Effector CD4-positive, alpha-beta T cell (primary cell): ENCODE measurements around the gene BMP10. TPM values are rescaled to one million over a fixed set of nuclear protein-coding genes. Genes with fewer than 3 reads are reported as not detected.
A peak's percentile ranks its signal among the peaks of the same experiment; 100 is the strongest.
"Not testable (repeated sequence)": the region's sequence is repeated elsewhere in the genome, so short reads cannot be mapped to it uniquely, and the experiment has no call there.

ENCODE experiments used
- DNase-seq: peaks from one replicate; pipeline ENCODE4 v3.0.0-alpha.2; 2020
- total RNA-seq: gene quantifications from one replicate; lab custom pipeline; 2026; lab: John Stamatoyannopoulos, UW

Gene BMP10
- not detected for total RNA-seq

GRCh38 chr2:68871159-68871764, at the start of gene BMP10:
BMP10 (minus strand) TSS chr2:68871397; CDS start chr2:68871358, 39 bp downstream.
- no peak for DNase-seq

GRCh38 chr2:68920481-68921170, 49.4 kb upstream of the BMP10 start:
- no peak for DNase-seq

- DNase-seq: no peak
Observed at GRCh38 chr2:68918497-68918896, 47.3 kb upstream of the BMP10 start.

GRCh38 chr2:68917034-68917718, 46.0 kb upstream of the BMP10 start:
- no peak for DNase-seq

GRCh38 chr2:68916226-68916625, 45.0 kb upstream of the BMP10 start:
- no peak for DNase-seq

- DNase-seq: no peak
Observed at GRCh38 chr2:68915393-68915792, 44.2 kb upstream of the BMP10 start.

- DNase-seq: no peak
Observed at GRCh38 chr2:68913359-68913758, 42.2 kb upstream of the BMP10 start.

- DNase-seq: no peak
Observed at GRCh38 chr2:68912732-68913131, 41.5 kb upstream of the BMP10 start.

GRCh38 chr2:68912111-68912510, 40.9 kb upstream of the BMP10 start:
- DNase-seq: no peak

- DNase-seq: no peak
Observed at GRCh38 chr2:68911709-68912108, 40.5 kb upstream of the BMP10 start.

GRCh38 chr2:68911246-68911645, 40.0 kb upstream of the BMP10 start:
- DNase-seq: no peak

GRCh38 chr2:68909793-68910674, 38.8 kb upstream of the BMP10 start:
- DNase-seq: peak; percentile 55

- peak; percentile 81 for DNase-seq
Observed at GRCh38 chr2:68908392-68908970, 37.3 kb upstream of the BMP10 start.

GRCh38 chr2:68907920-68908253, 36.7 kb upstream of the BMP10 start:
- DNase-seq: no peak

- no peak for DNase-seq
Observed at GRCh38 chr2:68907232-68907919, 36.2 kb upstream of the BMP10 start.

GRCh38 chr2:68906716-68907115, 35.5 kb upstream of the BMP10 start:
- no peak for DNase-seq

- no peak for DNase-seq
Observed at GRCh38 chr2:68905116-68905515, 33.9 kb upstream of the BMP10 start.

GRCh38 chr2:68901561-68901960, 30.4 kb upstream of the BMP10 start:
- DNase-seq: no peak

- DNase-seq: no peak
Observed at GRCh38 chr2:68901199-68901514, 30.0 kb upstream of the BMP10 start.

GRCh38 chr2:68900496-68901198, 29.4 kb upstream of the BMP10 start:
- DNase-seq: no peak

- not testable (repeated sequence) for DNase-seq
Observed at GRCh38 chr2:68895981-68896380, 24.8 kb upstream of the BMP10 start.

- no peak for DNase-seq
Observed at GRCh38 chr2:68889500-68889899, 18.3 kb upstream of the BMP10 start.
